Esophagus squamous epithelium (tissue), 5 donors: ENCODE data around the gene SPDYC. TPM values are rescaled to one million over a fixed set of nuclear protein-coding genes. Genes with fewer than 3 reads are reported as not detected.
"Not testable (repeated sequence)": the region's sequence is repeated elsewhere in the genome, so short reads cannot be mapped to it uniquely, and the experiment has no call there.

Experiments
- DNase-seq: peaks from one replicate; lab custom pipeline; 2025; lab: John Stamatoyannopoulos, UW
- H3K27ac ChIP-seq, 4 donors: fragments of 200-600 bp; sonication (generic); one replicate each; pipeline ENCODE4 v1.5.1; 2016 to 2019; ENCODE audit warnings: mild to moderate bottlenecking in 1 of 4
- H3K27me3 ChIP-seq, 4 donors: fragments of 200-600 bp; sonication (generic); 1 replicate in 3 of 4; 2 replicates in 1 of 4; pipeline versions ENCODE4 v1.5.1 to v1.6.0; 2017 to 2021; ENCODE audit warnings: antibody characterized with exemption in 1 of 4
- H3K36me3 ChIP-seq, 3 donors: fragments of 200-600 bp; sonication (generic); one replicate each; pipeline ENCODE4 v1.5.1; 2016 to 2019
- H3K4me1 ChIP-seq, 3 donors: fragments of 200-600 bp; sonication (generic); one replicate each; pipeline ENCODE4 v1.5.1; 2017 to 2019
- H3K4me3 ChIP-seq, 4 donors: fragments of 200-600 bp; sonication (generic); 1 replicate in 3 of 4; 2 replicates in 1 of 4; pipeline ENCODE4 v1.5.1; 2016 to 2019; ENCODE audit warnings: mild to moderate bottlenecking in 2 of 4, moderate library complexity in 1 of 4
- H3K9me3 ChIP-seq, 3 donors: fragments of 200-600 bp; sonication (generic); one replicate each; pipeline ENCODE4 v1.5.1; 2016 to 2019
- CTCF ChIP-seq, 6 experiments: fragments of 450-650 bp in 4 of 6; fragments of 200-600 bp in 2 of 6; sonication (generic) in 2 of 6; IDR thresholded peaks; one replicate each; pipeline ENCODE4 v1.5.1; 2016 to 2019; ENCODE audit warnings: antibody characterized with exemption in 6 of 6, mild to moderate bottlenecking in 4 of 6, moderate library complexity in 4 of 6
- POLR2A ChIP-seq, 4 donors: fragments of 450-650 bp; IDR thresholded peaks; one replicate each; pipeline ENCODE4 v1.6.1; 2017; ENCODE audit warnings: antibody characterized with exemption in 4 of 4, mild to moderate bottlenecking in 4 of 4, moderate library complexity in 3 of 4
- WGBS, 2 donors: methylation state at CpG; one replicate each; pipeline ENCODE4 v1.1.5; 2018; 5-methylcytosine and 5-hydroxymethylcytosine counted together
- intact Hi-C: fragments of 100-400 bp; cut with DNase I; formaldehyde crosslinking; loops from one replicate; pipeline ENCODE4 v1.15.0; 2022
- total RNA-seq, 4 donors: library from RNA; depleted of rRNA; stranded (reverse); fragments of >200 nt; gene quantifications; one replicate each; pipeline ENCODE4 v1.1.0, GENCODE V29; 2016
- donor health status: DM: yes; HTN: yes; CAD: no.

SPDYC gene
- total RNA-seq, 4 donors from 2014 or later: not detected

GRCh38 chr11:65169164-65169641, 830 bp upstream of the SPDYC start:
- WGBS, 2 donors: 65 to 79% methylated on average over 7 to 10 of the region's 11 CpGs
- peak overlapping the region in 1 of 4 donors; percentile 9 for H3K27ac ChIP-seq
- no peak overlapping the region for H3K4me3 ChIP-seq
- H3K9me3 ChIP-seq: no peaks in the 10 kb centered on the region
- no peak for TF ChIP-seq POLR2A (IDR thresholded peaks at IDR 0.05)
- no peak for TF ChIP-seq CTCF (IDR thresholded peaks at IDR 0.05)
- H3K27me3 ChIP-seq: peaks cover 0 to 2% (median 0%) of the 10 kb centered on the region in 4 donors
- intact Hi-C loops: no loop called here
- H3K36me3 ChIP-seq: no peaks in the 10 kb centered on the region
- DNase-seq: no peak
- H3K4me1 ChIP-seq: peaks cover 0 to 6% (median 4%) of the 10 kb centered on the region in 3 donors

- no peak overlapping the region for H3K4me3 ChIP-seq
- TF ChIP-seq POLR2A (IDR thresholded peaks at IDR 0.05) (no peak), CTCF (IDR thresholded peaks at IDR 0.05) (no peak)
- no peak for DNase-seq
- no peak overlapping the region for H3K27ac ChIP-seq
- H3K36me3 ChIP-seq: no peaks in the 10 kb centered on the region
- no peaks in the 10 kb centered on the region for H3K9me3 ChIP-seq
- intact Hi-C loops: loop anchor here (10.0 kb wide), 1 partner anchor 48 kb away; the partner anchor contains the start of genes FAU and MRPL49
- H3K4me1 ChIP-seq: peaks cover 0 to 5% (median 0%) of the 10 kb centered on the region in 3 donors
- no peaks in the 10 kb centered on the region for H3K27me3 ChIP-seq
- 83 to 95% methylated on average over 8 to 10 of the region's 10 CpGs for WGBS, 2 donors
Measured at GRCh38 chr11:65172600-65172999, 2.6 kb downstream of the SPDYC start.

- not testable (repeated sequence) for DNase-seq, H3K4me1 ChIP-seq, H3K4me3 ChIP-seq, H3K27me3 ChIP-seq, H3K9me3 ChIP-seq, H3K36me3 ChIP-seq, H3K27ac ChIP-seq
- intact Hi-C loops: loop anchor here (10.0 kb wide), 1 partner anchor 50 kb away; the partner anchor contains the start of genes FAU and MRPL49
- WGBS, 2 donors: 59 to 65% methylated on average over 2 of the region's 2 CpGs
Measured at GRCh38 chr11:65174571-65175010, 4.6 kb downstream of the SPDYC start.

- H3K36me3 ChIP-seq: peaks cover 3 to 23% (median 3%) of the 10 kb centered on the region in 3 donors
- 0% methylated on average over 2 of the region's 60 CpGs; no CpG with 5 or more reads in 1 of the 2 donors for WGBS, 2 donors
- intact Hi-C loops: no loop called here
- no peaks in the 10 kb centered on the region for H3K9me3 ChIP-seq
- H3K27me3 ChIP-seq: no peaks in the 10 kb centered on the region
- peaks cover 25 to 54% (median 28%) of the 10 kb centered on the region in 3 donors for H3K4me1 ChIP-seq
- TF ChIP-seq POLR2A (IDR thresholded peaks at IDR 0.05): peak in 1 of 4 donors; percentile 44
- peak; percentile 29 to 73 (median 44) for TF ChIP-seq CTCF (IDR thresholded peaks at IDR 0.05)
- peak overlapping the region; percentile 93 to 100 (median 98) for H3K27ac ChIP-seq
- H3K4me3 ChIP-seq: peak overlapping the region; percentile 83 to 95 (median 87)
- DNase-seq: no peak
Measured at GRCh38 chr11:65180877-65181568, 11.0 kb downstream of the SPDYC start.

- Histone ChIP-seq H3K27ac (peak within 1 kb of the TSS; percentile 93 to 100 (median 98)), H3K4me1 (peaks cover 25 to 61% (median 28%) of the 10 kb centered on the region in 3 donors), H3K36me3 (peaks cover 10 to 30% (median 10%) of the 10 kb centered on the region in 3 donors), H3K27me3 (no peaks in the 10 kb centered on the region), H3K4me3 (peak within 1 kb of the TSS; percentile 83 to 95 (median 87)), H3K9me3 (no peaks in the 10 kb centered on the region)
- WGBS, 2 donors: 0% methylated on average over 1 to 5 of the region's 43 CpGs
- DNase-seq: peak; percentile 47
- TF ChIP-seq POLR2A (IDR thresholded peaks at IDR 0.05): no peak
- TF ChIP-seq CTCF (IDR thresholded peaks at IDR 0.05): no peak
- intact Hi-C loops: no loop called here
Measured at GRCh38 chr11:65181569-65182257, 11.7 kb downstream of the SPDYC start, which contains the start of gene CAPN1. TSS of gene CAPN1 (plus strand) at chr11:65181928. CDS start at chr11:65182702, 774 bp downstream.
